SU-DHL-6 (cell line): Measurements from ENCODE around the gene CNPY4.

Experiments
- H2AFZ ChIP-seq: fragments of 200-600 bp; sonication (generic); 2 replicates; pipeline ENCODE4 v1.6.1; 2014; ENCODE audit warnings: low read depth, mild to moderate bottlenecking, moderate library complexity, mixed read lengths, antibody characterized with exemption, low read length; ENCODE audit not compliant: severe bottlenecking
- H3F3A ChIP-seq: fragments of 200-600 bp; shearing (Covaris generic); 2 replicates; pipeline ENCODE4 v1.6.0; 2016; ENCODE audit warnings: antibody characterized with exemption, mild to moderate bottlenecking; ENCODE audit not compliant: insufficient read depth
- H3K27ac ChIP-seq: fragments of 200-600 bp; sonication (generic); 2 replicates; pipeline ENCODE4 v1.5.1; 2016; ENCODE audit warnings: low read depth, mild to moderate bottlenecking, low read length, moderate library complexity, mixed read lengths
- H3K27me3 ChIP-seq: fragments of 200-600 bp; sonication (generic), shearing (Covaris generic); 2 replicates; pipeline ENCODE4 v1.6.0; 2014; ENCODE audit warnings: mild to moderate bottlenecking, low read length
- H3K36me3 ChIP-seq: fragments of 200-600 bp; sonication (generic); 2 replicates; pipeline ENCODE4 v1.6.1; 2014; ENCODE audit warnings: mild to moderate bottlenecking, low read length, mixed read lengths
- H3K4me2 ChIP-seq: fragments of 300-600, 200-600 bp; shearing (Covaris generic), sonication (generic); 2 replicates; pipeline ENCODE4 v1.6.0; 2014; ENCODE audit warnings: low read length, low read depth, mild to moderate bottlenecking; ENCODE audit not compliant: poor library complexity, severe bottlenecking
- H3K4me3 ChIP-seq: fragments of 200-600 bp; sonication (generic); 2 replicates; pipeline ENCODE4 v1.5.1; 2014; ENCODE audit warnings: antibody characterized with exemption, low read length, mild to moderate bottlenecking, mixed read lengths; ENCODE audit not compliant: insufficient read depth, poor library complexity, severe bottlenecking
- H3K79me2 ChIP-seq: fragments of 200-600 bp; sonication (generic); 2 replicates; pipeline ENCODE4 v1.6.1; 2014; ENCODE audit warnings: mild to moderate bottlenecking, low read length, moderate library complexity; ENCODE audit not compliant: insufficient read depth
- H3K9ac ChIP-seq: fragments of 200-600 bp; sonication (generic); 2 replicates; pipeline ENCODE4 v1.7.0; 2014; ENCODE audit warnings: mild to moderate bottlenecking, low read length
- H3K9me2 ChIP-seq: fragments of 200-600 bp; sonication (generic); replicated peaks from 2 replicates; pipeline ENCODE4 v1.6.1; 2014; ENCODE audit warnings: low read length; ENCODE audit not compliant: insufficient read depth
- H3K9me3 ChIP-seq: fragments of 200-600 bp; sonication (generic); 2 replicates; pipeline ENCODE4 v1.6.1; 2014; ENCODE audit warnings: low read length, mixed read lengths; ENCODE audit not compliant: insufficient read depth
- H4K20me1 ChIP-seq: fragments of 200-600 bp; sonication (generic); 2 replicates; pipeline ENCODE4 v1.6.1; 2014; ENCODE audit warnings: low read depth, mild to moderate bottlenecking, antibody characterized with exemption, low read length, moderate library complexity, mixed read lengths
- CTCF ChIP-seq: fragments of 200-600 bp; sonication (generic); IDR thresholded peaks from one replicate; pipeline ENCODE4 v1.5.1; 2017; ENCODE audit warnings: antibody characterized with exemption, mild to moderate bottlenecking, low read length, moderate library complexity; ENCODE audit not compliant: insufficient read depth, poor library complexity, severe bottlenecking
- EZH2phosphoT487 ChIP-seq: fragments of 200-600 bp; sonication (generic), shearing (Covaris generic); conservative IDR thresholded peaks from 2 replicates; pipeline ENCODE4 v1.6.1; 2018; ENCODE audit warnings: mild to moderate bottlenecking, antibody characterized with exemption, low read length, moderate library complexity, mixed read lengths

The CNPY4 gene

GRCh38 chr7:100171087-100171681 lies 51.8 kb downstream of the CNPY4 start:
- no peak overlapping the region for H3K4me3 ChIP-seq

GRCh38 chr7:100171840-100172239 lies 52.4 kb downstream of the CNPY4 start:
- Histone ChIP-seq H3K27me3 (no peaks in the 10 kb centered on the region), H3K9ac (no peak overlapping the region), H3K4me2 (peak overlapping the region; percentile 24), H4K20me1 (peaks cover 4% of the 10 kb centered on the region; the same call in 1 of the 2 replicates), H2AFZ (no peak overlapping the region), H3F3A (peaks cover 9% of the 10 kb centered on the region; the same call in 1 of the 2 replicates), H3K27ac (no peak overlapping the region), H3K36me3 (no peaks in the 10 kb centered on the region), H3K9me2 (no peaks in the 10 kb centered on the region), H3K4me3 (no peak overlapping the region), H3K9me3 (no peaks in the 10 kb centered on the region), H3K79me2 (peaks cover 3% of the 10 kb centered on the region; the same call in 1 of the 2 replicates)
- TF ChIP-seq EZH2phosphoT487: no peak
- TF ChIP-seq CTCF: no peak

More at GRCh38 chr7:100171087-100171681, 51.8 kb downstream of the CNPY4 start:
- Histone ChIP-seq H3K27ac (no peak overlapping the region), H3K4me2 (peak overlapping the region; percentile 24), H3F3A (peaks cover 6% of the 10 kb centered on the region; the same call in 1 of the 2 replicates), H3K9ac (no peak overlapping the region), H3K9me3 (no peaks in the 10 kb centered on the region), H4K20me1 (no peaks in the 10 kb centered on the region), H3K9me2 (no peaks in the 10 kb centered on the region), H2AFZ (no peak overlapping the region), H3K79me2 (no peaks in the 10 kb centered on the region), H3K27me3 (no peaks in the 10 kb centered on the region), H3K36me3 (no peaks in the 10 kb centered on the region)
- TF ChIP-seq CTCF (no peak), EZH2phosphoT487 (no peak)

GRCh38 chr7:100173806-100174495 lies 54.5 kb downstream of the CNPY4 start:
- H3F3A ChIP-seq: peaks cover 18% of the 10 kb centered on the region
- no peaks in the 10 kb centered on the region for H3K9me3 ChIP-seq
- no peak overlapping the region for H3K4me3 ChIP-seq
- H3K9ac ChIP-seq: no peak overlapping the region
- peaks cover 4% of the 10 kb centered on the region; the same call in 1 of the 2 replicates for H4K20me1 ChIP-seq
- peaks cover 3% of the 10 kb centered on the region; the same call in 1 of the 2 replicates for H3K79me2 ChIP-seq
- H3K9me2 ChIP-seq: no peaks in the 10 kb centered on the region
- no peak overlapping the region for H3K4me2 ChIP-seq
- no peak overlapping the region for H2AFZ ChIP-seq
- no peak for TF ChIP-seq EZH2phosphoT487
- no peak for TF ChIP-seq CTCF
- no peak overlapping the region for H3K27ac ChIP-seq
- H3K36me3 ChIP-seq: no peaks in the 10 kb centered on the region
- no peaks in the 10 kb centered on the region for H3K27me3 ChIP-seq
